OCI-LY1 (cell line): ENCODE data around the gene TBX1.

Source experiments
- H2AFZ ChIP-seq: fragments of 200-600 bp; sonication (generic), shearing (Covaris generic); 2 replicates; pipeline ENCODE4 v1.6.0; 2014; ENCODE audit warnings: antibody characterized with exemption, mild to moderate bottlenecking, low read length
- H3F3A ChIP-seq: fragments of 200-600 bp; sonication (generic), shearing (Covaris generic); 2 replicates; pipeline ENCODE4 v1.6.0; 2014; ENCODE audit warnings: mild to moderate bottlenecking, antibody characterized with exemption, low read length, moderate library complexity; ENCODE audit not compliant: insufficient read depth
- H3K27ac ChIP-seq: fragments of 200-600 bp; sonication (generic); 2 replicates; pipeline ENCODE4 v1.5.1; 2014; ENCODE audit warnings: low read length, mixed run types, mild to moderate bottlenecking, low read depth; ENCODE audit not compliant: poor library complexity, severe bottlenecking
- H3K27me3 ChIP-seq: fragments of 200-600 bp; sonication (generic); 2 replicates; pipeline ENCODE4 v1.6.0; 2014; ENCODE audit warnings: antibody characterized with exemption, mild to moderate bottlenecking, low read length, moderate library complexity; ENCODE audit not compliant: insufficient read depth
- H3K36me3 ChIP-seq: fragments of 200-600 bp; sonication (generic); 2 replicates; pipeline ENCODE4 v1.6.1; 2014; ENCODE audit warnings: mild to moderate bottlenecking, antibody characterized with exemption, low read length, moderate library complexity, mixed read lengths; ENCODE audit not compliant: insufficient read depth
- H3K4me1 ChIP-seq: fragments of 200-600 bp; sonication (generic); 2 replicates; pipeline ENCODE4 v1.5.1; 2014; ENCODE audit warnings: mild to moderate bottlenecking, low read length, moderate library complexity; ENCODE audit not compliant: insufficient read depth, severe bottlenecking
- H3K4me2 ChIP-seq: fragments of 200-600 bp; sonication (generic), shearing (Covaris generic); 2 replicates; pipeline ENCODE4 v1.6.1; 2014; ENCODE audit warnings: low read length
- H3K4me3 ChIP-seq: fragments of 200-600 bp; sonication (generic); 2 replicates; pipeline ENCODE4 v1.5.1; 2014; ENCODE audit warnings: low read length, low read depth, mild to moderate bottlenecking, mixed read lengths; ENCODE audit not compliant: poor library complexity, severe bottlenecking
- H3K79me2 ChIP-seq: fragments of 200-600 bp; shearing (Covaris generic); 2 replicates; pipeline ENCODE4 v1.6.1; 2016; ENCODE audit warnings: mixed run types, low read length, mixed read lengths; ENCODE audit not compliant: insufficient read depth
- H3K9ac ChIP-seq: fragments of 200-600 bp; sonication (generic), shearing (Covaris generic); 2 replicates; pipeline ENCODE4 v1.6.1; 2014; ENCODE audit warnings: mild to moderate bottlenecking, low read length, mixed read lengths
- H3K9me2 ChIP-seq: fragments of 200-600 bp; sonication (generic), shearing (Covaris generic); 2 replicates; pipeline ENCODE4 v1.6.1; 2014; ENCODE audit warnings: low read depth, mild to moderate bottlenecking, low read length, mixed read lengths
- H3K9me3 ChIP-seq: fragments of 200-600 bp; shearing (Covaris generic); 2 replicates; pipeline ENCODE4 v1.6.1; 2014; ENCODE audit warnings: low read length, mixed read lengths
- H4K20me1 ChIP-seq: fragments of 200-600 bp; sonication (generic), shearing (Covaris generic); 2 replicates; pipeline ENCODE4 v1.6.0; 2016; ENCODE audit warnings: mild to moderate bottlenecking, low read length; ENCODE audit not compliant: insufficient read depth
- CTCF ChIP-seq: fragments of 200-600 bp; sonication (generic), shearing (Covaris generic); IDR thresholded peaks from 2 replicates; pipeline ENCODE4 v1.5.1; 2017; ENCODE audit warnings: mild to moderate bottlenecking, antibody characterized with exemption, low read length, moderate library complexity, mixed read lengths
- EZH2 ChIP-seq: fragments of 200-600 bp; sonication (generic), shearing (Covaris generic); IDR thresholded peaks from 2 replicates; pipeline ENCODE4 v1.8.0; 2017; ENCODE audit warnings: borderline replicate concordance, mixed run types, mild to moderate bottlenecking, antibody characterized with exemption, low read length, moderate library complexity, mixed read lengths

TBX1 gene

GRCh38 chr22:19759427-19760057, 1.0 kb upstream of the TBX1 start:
- H3K4me3 ChIP-seq = no peak overlapping the region
- H3K79me2 ChIP-seq = no peaks in the 10 kb centered on the region
- H3K36me3 ChIP-seq = no peaks in the 10 kb centered on the region
- TF ChIP-seq CTCF = no peak
- no peak for TF ChIP-seq EZH2
- H3K4me1 ChIP-seq = peaks cover 14% of the 10 kb centered on the region
- no peak overlapping the region for H2AFZ ChIP-seq
- H3K27me3 ChIP-seq = peaks cover 16% of the 10 kb centered on the region
- no peak overlapping the region for H3K4me2 ChIP-seq
- no peak overlapping the region for H3K27ac ChIP-seq
- H3K9me2 ChIP-seq = no peaks in the 10 kb centered on the region
- no peaks in the 10 kb centered on the region for H3K9me3 ChIP-seq
- no peaks in the 10 kb centered on the region for H4K20me1 ChIP-seq
- H3K9ac ChIP-seq = no peak overlapping the region
- H3F3A ChIP-seq = no peaks in the 10 kb centered on the region

GRCh38 chr22:19760951-19761724, 560 bp downstream of the TBX1 start:
- Histone ChIP-seq H4K20me1 (no peaks in the 10 kb centered on the region), H3F3A (no peaks in the 10 kb centered on the region), H3K27ac (no peak overlapping the region), H3K36me3 (no peaks in the 10 kb centered on the region), H3K9me2 (no peaks in the 10 kb centered on the region), H3K79me2 (no peaks in the 10 kb centered on the region), H3K4me3 (no peak overlapping the region), H2AFZ (no peak overlapping the region), H3K27me3 (peaks cover 17% of the 10 kb centered on the region), H3K4me1 (peaks cover 14% of the 10 kb centered on the region), H3K9me3 (no peaks in the 10 kb centered on the region), H3K4me2 (no peak overlapping the region), H3K9ac (no peak overlapping the region)
- TF ChIP-seq CTCF (no peak), EZH2 (no peak)

- H3K79me2 ChIP-seq = no peaks in the 10 kb centered on the region
- no peaks in the 10 kb centered on the region for H3K9me3 ChIP-seq
- peaks cover 9% of the 10 kb centered on the region for H3K4me1 ChIP-seq
- no peak overlapping the region for H3K4me2 ChIP-seq
- H3K27ac ChIP-seq = no peak overlapping the region
- no peak overlapping the region for H3K4me3 ChIP-seq
- no peaks in the 10 kb centered on the region for H3K36me3 ChIP-seq
- no peak overlapping the region for H2AFZ ChIP-seq
- peaks cover 17% of the 10 kb centered on the region for H3K27me3 ChIP-seq
- no peaks in the 10 kb centered on the region for H3F3A ChIP-seq
- H3K9me2 ChIP-seq = no peaks in the 10 kb centered on the region
- no peaks in the 10 kb centered on the region for H4K20me1 ChIP-seq
- TF ChIP-seq EZH2 (no peak), CTCF (no peak)
- no peak overlapping the region for H3K9ac ChIP-seq
Measured at GRCh38 chr22:19761725-19762567, 1.4 kb downstream of the TBX1 start.
